A549 (cell line): ENCODE data around the gene PYGM. TPM values are rescaled to one million over a fixed set of nuclear protein-coding genes. Genes with fewer than 3 reads are reported as not detected.

Experiments
- ATAC-seq, 2 experiments: fragments of 200-7000 bp in 1 of 2; fragments of >200 bp in 1 of 2; cut with Nextera tagmentation in 1 of 2; cut with Tn5 transposase in 1 of 2; 3 replicates each; pipeline versions ENCODE4 v1.8.0 to v1.9.1; 2018 to 2020; ENCODE audit warnings: mild to moderate bottlenecking in 1 of 2, moderate library complexity in 1 of 2
- CTCF ChIA-PET: fragments of 300-600 bp; sonication (Branson Sonifier 250); formaldehyde crosslinking; extraction: SDS; loops from one replicate; lab custom pipeline; 2021; ENCODE audit warnings: antibody characterized with exemption, inconsistent platforms; lab: Yijun Ruan, JAX
- POLR2A ChIA-PET: fragments of 350-600 bp; formaldehyde crosslinking; extraction: SDS; loops from one replicate; lab custom pipeline; 2021; ENCODE audit warnings: antibody characterized with exemption, inconsistent platforms; lab: Yijun Ruan, JAX
- DNase-seq, 2 experiments: peaks; one replicate each; pipeline versions ENCODE4 v3.0.0 to v3.0.0-alpha.2; 2011 to 2016; ENCODE audit warnings: low read depth in 1 of 2, low spot score in 1 of 2
- FAIRE-seq: peaks from 2 replicates; lab custom pipeline; 2011; peaks lifted over from hg19 to GRCh38; lab: Jason Lieb, UNC
- H3K27ac ChIP-seq, 2 experiments: fragments of >200 bp; sonication (Bioruptor Twin); formaldehyde crosslinking; 3 replicates each; pipeline ENCODE4 v1.5.1; 2016 to 2017
- H3K4me1 ChIP-seq: fragments of >200 bp; sonication (Bioruptor Twin); formaldehyde crosslinking; 3 replicates; pipeline ENCODE4 v1.6.1; 2016
- H3K4me2 ChIP-seq: fragments of >200 bp; sonication (Bioruptor Twin); formaldehyde crosslinking; 3 replicates; pipeline ENCODE4 v1.6.1; 2016
- H3K4me3 ChIP-seq: fragments of >200 bp; sonication (Bioruptor Twin); formaldehyde crosslinking; 3 replicates; pipeline ENCODE4 v1.5.1; 2016
- H3K9me3 ChIP-seq: fragments of >200 bp; sonication (Bioruptor Twin); formaldehyde crosslinking; 3 replicates; pipeline ENCODE4 v1.6.1; 2016
- BHLHE40 ChIP-seq: IDR thresholded peaks from 2 replicates; pipeline ENCODE4 v1.6.1; 2012; ENCODE audit warnings: low read depth, low read length, inconsistent platforms
- CBX2 ChIP-seq: fragments of 200-600 bp; sonication (generic); IDR thresholded peaks from 2 replicates; pipeline ENCODE4 v1.6.1; 2016; ENCODE audit warnings: low read depth, mild to moderate bottlenecking, borderline replicate concordance
- CBX8 ChIP-seq: fragments of 200-600 bp; sonication (generic); IDR thresholded peaks from 2 replicates; pipeline ENCODE4 v1.6.1; 2016
- CHD2 ChIP-seq: fragments of 150-350 bp; IDR thresholded peaks from 2 replicates; pipeline ENCODE4 v1.6.1; 2014; ENCODE audit warnings: low read length; ENCODE audit not compliant: partially characterized antibody
- CHD4 ChIP-seq: fragments of 200-600 bp; sonication (generic); IDR thresholded peaks from 2 replicates; pipeline ENCODE4 v1.6.1; 2016; ENCODE audit warnings: antibody characterized with exemption, mild to moderate bottlenecking, borderline replicate concordance
- FOSB ChIP-seq: fragments of 250-450 bp; sonication (Bioruptor Pico); IDR thresholded peaks from 2 replicates; pipeline ENCODE4 v1.5.0; 2020; ENCODE audit warnings: mild to moderate bottlenecking, moderate library complexity
- FOSL2 ChIP-seq, 2 experiments: fragments of 450-650 bp in 1 of 2; fragments of >200 bp in 1 of 2; sonication (Bioruptor Twin) in 1 of 2; formaldehyde crosslinking; IDR thresholded peaks; 2 replicates each; pipeline versions ENCODE4 v1.5.0 to v1.6.1; 2016 to 2020; ENCODE audit warnings: mild to moderate bottlenecking in 1 of 2, moderate library complexity in 1 of 2
- FOXS1 ChIP-seq: fragments of 250-450 bp; sonication (Bioruptor Pico); IDR thresholded peaks from 2 replicates; pipeline ENCODE4 v1.5.0; 2020; ENCODE audit warnings: mild to moderate bottlenecking, moderate library complexity
- HOXB13 ChIP-seq: fragments of 250-450 bp; sonication (Bioruptor Pico); IDR thresholded peaks from 2 replicates; pipeline ENCODE4 v1.5.0; 2020; ENCODE audit warnings: low read depth, mild to moderate bottlenecking, moderate library complexity
- HOXB5 ChIP-seq: fragments of 250-450 bp; sonication (Bioruptor Pico); IDR thresholded peaks from 2 replicates; pipeline ENCODE4 v1.5.0; 2020; ENCODE audit warnings: mild to moderate bottlenecking, moderate library complexity
- JUN ChIP-seq, 2 experiments: fragments of >200 bp; sonication (Bioruptor Twin); formaldehyde crosslinking; IDR thresholded peaks; 2 replicates in 1 of 2; 3 replicates in 1 of 2; pipeline ENCODE4 v1.6.1; 2016 to 2017
- KDM5A ChIP-seq: fragments of 200-600 bp; sonication (generic); IDR thresholded peaks from 2 replicates; pipeline ENCODE4 v1.6.1; 2016; ENCODE audit warnings: antibody characterized with exemption, mild to moderate bottlenecking
- MAFK ChIP-seq: fragments of 450-650 bp; IDR thresholded peaks from 2 replicates; pipeline ENCODE4 v1.6.1; 2014; ENCODE audit not compliant: partially characterized antibody
- MAZ ChIP-seq: fragments of 150-350 bp; IDR thresholded peaks from 2 replicates; pipeline ENCODE4 v1.6.1; 2014; ENCODE audit warnings: antibody characterized with exemption, low read depth, low read length, borderline replicate concordance
- NFE2L2 ChIP-seq: fragments of 150-350 bp; conservative IDR thresholded peaks from 2 replicates; pipeline ENCODE4 v1.6.1; 2014; ENCODE audit warnings: low read length
- NR3C1 ChIP-seq: fragments of >200 bp; sonication (Bioruptor Twin); formaldehyde crosslinking; IDR thresholded peaks from 3 replicates; pipeline ENCODE4 v1.6.1; 2017
- POLR2A ChIP-seq: IDR thresholded peaks from 2 replicates; pipeline ENCODE4 v1.6.1; 2012; ENCODE audit warnings: mild to moderate bottlenecking, low read length
- RARB ChIP-seq: fragments of 250-450 bp; sonication (Bioruptor Pico); IDR thresholded peaks from 2 replicates; pipeline ENCODE4 v1.8.0; 2021; ENCODE audit warnings: mild to moderate bottlenecking, moderate library complexity
- RFX5 ChIP-seq: fragments of 450-650 bp; IDR thresholded peaks from 2 replicates; pipeline ENCODE4 v1.7.1; 2014; ENCODE audit warnings: antibody characterized with exemption, mild to moderate bottlenecking, moderate library complexity
- TFCP2L1 ChIP-seq: fragments of 250-450 bp; sonication (Bioruptor Pico); IDR thresholded peaks from 2 replicates; pipeline ENCODE4 v1.5.0; 2021; ENCODE audit warnings: mild to moderate bottlenecking
- ZSCAN20 ChIP-seq: fragments of 250-450 bp; sonication (Bioruptor Pico); IDR thresholded peaks from 2 replicates; pipeline ENCODE4 v1.8.0; 2022; ENCODE audit warnings: mild to moderate bottlenecking, moderate library complexity
- WGBS: methylation state at CpG from one replicate; pipeline ENCODE4 v1.1.6; 2017; ENCODE audit errors: missing lambda C conversion rate; 5-methylcytosine and 5-hydroxymethylcytosine counted together
- polyA plus RNA-seq, 4 experiments: library from polyadenylated mRNA; depleted of rRNA in 3 of 4; stranded (reverse); fragments of >200 nt; fragmentation: RNase III in 1 of 4; extraction: RNeasy Plus Mini Kit Qiagen cat#74134 plus additional on column Dnase treatment in 1 of 4; gene quantifications; 2 replicates in 3 of 4; 3 replicates in 1 of 4; pipeline ENCODE4 v1.2.3, GENCODE V29; 2011 to 2017
- TF ChIP-seq, protein P1 (sequence below): fragments of 450-650 bp; IDR thresholded peaks from 2 replicates; pipeline ENCODE4 v1.6.1; 2014; ENCODE audit warnings: antibody characterized with exemption
- TF ChIP-seq, protein P2 (sequence below): fragments of >200 bp; sonication (Bioruptor Twin); formaldehyde crosslinking; IDR thresholded peaks from 3 replicates; pipeline ENCODE4 v1.5.1; 2016
- TF ChIP-seq, protein P3 (sequence below): fragments of >200 bp; sonication (Bioruptor Twin); formaldehyde crosslinking; IDR thresholded peaks from 2 replicates; pipeline ENCODE4 v1.6.1; 2016
- TF ChIP-seq, protein P4 (sequence below): IDR thresholded peaks from 2 replicates; pipeline ENCODE4 v1.6.1; 2012
- TF ChIP-seq, protein P5 (sequence below): fragments of 250-450 bp; sonication (Bioruptor Pico); IDR thresholded peaks from 2 replicates; pipeline ENCODE4 v1.5.0; 2020; ENCODE audit warnings: low read depth, mild to moderate bottlenecking, moderate library complexity

Gene PYGM
- polyA plus RNA-seq, 2 of the 4 experiments (the other 2 are of a cell fraction): 0.22 to 0.23 TPM

DNA sequence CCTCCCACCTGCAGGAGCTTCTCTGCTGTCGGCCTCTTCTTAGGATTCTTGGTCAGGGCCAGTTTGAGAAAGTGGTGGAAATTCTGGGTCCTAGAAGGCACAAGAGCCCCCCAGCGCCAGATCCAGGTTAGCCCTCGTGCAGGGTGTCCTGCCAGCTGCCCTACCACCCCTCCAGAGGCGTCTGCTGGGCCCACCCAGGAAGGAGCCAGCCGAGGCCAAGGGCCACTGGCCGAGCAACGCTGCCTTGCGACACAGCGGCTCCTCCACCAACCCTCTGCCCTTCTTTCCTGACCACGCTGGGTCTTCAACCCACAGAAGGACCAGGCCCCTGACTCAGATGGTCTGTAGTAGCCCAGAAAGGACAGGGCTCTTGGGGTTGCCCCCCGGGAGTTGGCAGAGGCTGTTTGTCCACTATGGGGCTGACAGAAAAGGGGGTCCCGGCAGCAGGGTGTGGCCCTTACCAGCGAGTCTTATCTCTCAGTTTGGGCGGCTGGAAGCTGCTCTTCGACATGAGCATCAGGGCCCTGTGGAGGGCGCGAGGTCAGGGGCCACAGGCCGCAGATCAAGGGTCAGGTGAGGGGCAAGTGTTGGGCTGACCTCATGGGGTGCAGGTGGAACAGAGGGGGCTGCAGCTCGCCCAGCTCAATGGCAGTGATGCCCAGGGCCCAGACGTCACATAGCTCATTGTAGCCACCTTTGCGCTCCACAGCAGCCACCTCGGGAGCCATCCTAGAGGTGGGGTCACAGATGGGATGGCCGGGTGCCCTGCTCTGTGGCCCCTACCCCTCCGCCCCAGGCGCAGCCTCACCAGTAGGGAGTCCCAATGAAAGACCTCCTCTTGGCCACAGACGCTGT is 40.8 kb upstream of the PYGM start:
- DNase-seq: no peak
- TF ChIP-seq, protein P1, sequence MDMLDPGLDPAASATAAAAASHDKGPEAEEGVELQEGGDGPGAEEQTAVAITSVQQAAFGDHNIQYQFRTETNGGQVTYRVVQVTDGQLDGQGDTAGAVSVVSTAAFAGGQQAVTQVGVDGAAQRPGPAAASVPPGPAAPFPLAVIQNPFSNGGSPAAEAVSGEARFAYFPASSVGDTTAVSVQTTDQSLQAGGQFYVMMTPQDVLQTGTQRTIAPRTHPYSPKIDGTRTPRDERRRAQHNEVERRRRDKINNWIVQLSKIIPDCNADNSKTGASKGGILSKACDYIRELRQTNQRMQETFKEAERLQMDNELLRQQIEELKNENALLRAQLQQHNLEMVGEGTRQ: no peak
- TF ChIP-seq TFCP2L1 (CRISPR knock-in tag) (no peak), BHLHE40 (no peak), RFX5 (no peak), FOSB (CRISPR knock-in tag) (no peak), POLR2A (no peak), HOXB5 (CRISPR knock-in tag) (no peak), NR3C1 (no peak), MAZ (no peak), RARB (CRISPR knock-in tag) (no peak), NFE2L2 (no peak), CHD4 (no peak), CHD2 (no peak), JUN (IDR thresholded peaks at IDR 0.05) (no peak), ZSCAN20 (CRISPR knock-in tag) (no peak), CBX8 (no peak)
- TF ChIP-seq, protein P2, sequence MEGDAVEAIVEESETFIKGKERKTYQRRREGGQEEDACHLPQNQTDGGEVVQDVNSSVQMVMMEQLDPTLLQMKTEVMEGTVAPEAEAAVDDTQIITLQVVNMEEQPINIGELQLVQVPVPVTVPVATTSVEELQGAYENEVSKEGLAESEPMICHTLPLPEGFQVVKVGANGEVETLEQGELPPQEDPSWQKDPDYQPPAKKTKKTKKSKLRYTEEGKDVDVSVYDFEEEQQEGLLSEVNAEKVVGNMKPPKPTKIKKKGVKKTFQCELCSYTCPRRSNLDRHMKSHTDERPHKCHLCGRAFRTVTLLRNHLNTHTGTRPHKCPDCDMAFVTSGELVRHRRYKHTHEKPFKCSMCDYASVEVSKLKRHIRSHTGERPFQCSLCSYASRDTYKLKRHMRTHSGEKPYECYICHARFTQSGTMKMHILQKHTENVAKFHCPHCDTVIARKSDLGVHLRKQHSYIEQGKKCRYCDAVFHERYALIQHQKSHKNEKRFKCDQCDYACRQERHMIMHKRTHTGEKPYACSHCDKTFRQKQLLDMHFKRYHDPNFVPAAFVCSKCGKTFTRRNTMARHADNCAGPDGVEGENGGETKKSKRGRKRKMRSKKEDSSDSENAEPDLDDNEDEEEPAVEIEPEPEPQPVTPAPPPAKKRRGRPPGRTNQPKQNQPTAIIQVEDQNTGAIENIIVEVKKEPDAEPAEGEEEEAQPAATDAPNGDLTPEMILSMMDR: no peak
- TF ChIP-seq, protein P3, sequence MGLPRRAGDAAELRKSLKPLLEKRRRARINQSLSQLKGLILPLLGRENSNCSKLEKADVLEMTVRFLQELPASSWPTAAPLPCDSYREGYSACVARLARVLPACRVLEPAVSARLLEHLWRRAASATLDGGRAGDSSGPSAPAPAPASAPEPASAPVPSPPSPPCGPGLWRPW: no peak
- TF ChIP-seq, protein P4, sequence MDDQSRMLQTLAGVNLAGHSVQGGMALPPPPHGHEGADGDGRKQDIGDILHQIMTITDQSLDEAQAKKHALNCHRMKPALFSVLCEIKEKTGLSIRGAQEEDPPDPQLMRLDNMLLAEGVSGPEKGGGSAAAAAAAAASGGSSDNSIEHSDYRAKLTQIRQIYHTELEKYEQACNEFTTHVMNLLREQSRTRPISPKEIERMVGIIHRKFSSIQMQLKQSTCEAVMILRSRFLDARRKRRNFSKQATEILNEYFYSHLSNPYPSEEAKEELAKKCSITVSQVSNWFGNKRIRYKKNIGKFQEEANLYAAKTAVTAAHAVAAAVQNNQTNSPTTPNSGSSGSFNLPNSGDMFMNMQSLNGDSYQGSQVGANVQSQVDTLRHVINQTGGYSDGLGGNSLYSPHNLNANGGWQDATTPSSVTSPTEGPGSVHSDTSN: no peak
- TF ChIP-seq, protein P5, sequence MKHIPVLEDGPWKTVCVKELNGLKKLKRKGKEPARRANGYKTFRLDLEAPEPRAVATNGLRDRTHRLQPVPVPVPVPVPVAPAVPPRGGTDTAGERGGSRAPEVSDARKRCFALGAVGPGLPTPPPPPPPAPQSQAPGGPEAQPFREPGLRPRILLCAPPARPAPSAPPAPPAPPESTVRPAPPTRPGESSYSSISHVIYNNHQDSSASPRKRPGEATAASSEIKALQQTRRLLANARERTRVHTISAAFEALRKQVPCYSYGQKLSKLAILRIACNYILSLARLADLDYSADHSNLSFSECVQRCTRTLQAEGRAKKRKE (CRISPR knock-in tag): no peak

DNA sequence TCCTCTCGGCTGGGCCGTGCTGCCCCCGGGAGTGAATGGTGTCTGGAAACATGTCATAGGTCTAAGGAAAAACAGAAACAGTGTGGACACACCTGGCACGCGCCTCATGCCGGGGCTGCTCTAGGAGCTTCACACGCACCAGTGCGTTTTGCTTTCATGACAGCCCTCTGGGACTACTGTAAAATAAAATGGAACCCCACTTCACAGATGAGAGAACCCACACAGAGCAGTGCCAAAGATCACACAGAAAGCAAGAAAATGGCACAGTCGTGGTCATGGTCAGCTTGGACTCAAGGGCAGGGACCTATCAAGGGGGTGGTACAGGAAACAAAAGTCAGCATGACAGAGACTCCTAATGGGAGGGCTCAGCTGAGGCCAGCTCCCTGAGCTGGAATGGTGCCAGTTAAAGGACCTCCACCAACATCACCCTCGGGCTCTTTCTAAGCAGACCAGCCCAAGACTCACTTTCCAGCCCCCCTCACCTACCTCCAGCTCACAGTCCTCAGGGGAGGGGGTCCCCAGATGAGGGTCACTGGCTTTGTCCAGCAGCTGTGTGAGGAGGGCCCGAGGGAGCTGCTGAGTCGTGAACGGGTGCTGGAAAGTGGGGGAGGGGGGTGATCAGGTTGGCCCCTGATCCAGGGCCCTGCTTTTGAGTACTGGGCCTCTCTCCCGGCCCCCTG is 40.0 kb upstream of the PYGM start:
- no peaks in the 10 kb centered on the region for H3K9me3 ChIP-seq
- no peak overlapping the region for H3K4me3 ChIP-seq
- peaks cover 23% of the 10 kb centered on the region for H3K4me1 ChIP-seq
- no peak for ATAC-seq
- H3K4me2 ChIP-seq: no peak overlapping the region
- CTCF ChIA-PET: interaction anchor here (0.6 to 7.8 kb wide), 9 partner anchors 12 to 312 kb away, joined by 3 to 79 read pairs (median 4); partner anchors contain the start of genes ARL2, CDC42BPG and TM7SF2
- POLR2A ChIA-PET: no interaction called here
- DNase-seq: peak in 1 of 2 experiments; percentile 39
- H3K27ac ChIP-seq: peak overlapping the region in 1 of 2 experiments; percentile 26; a peak in 2 of 6 replicates
- FAIRE-seq: no peak
- WGBS: 80% methylated on average over 12 of the region's 14 CpGs
- TF ChIP-seq CBX2 (no peak), NFE2L2 (no peak), FOXS1 (no peak), KDM5A (no peak), NR3C1 (no peak), RFX5 (no peak), FOSL2 (IDR thresholded peaks at IDR 0.05) (no peak), FOSL2 (CRISPR knock-in tag; IDR thresholded peaks at IDR 0.05) (no peak), HOXB13 (CRISPR knock-in tag) (no peak), MAFK (no peak), FOSB (CRISPR knock-in tag) (no peak)
- TF ChIP-seq, all 56 proteins: peak for 0

More for the DNA sequence above, 40.8 kb upstream of the PYGM start:
- no peak for FAIRE-seq
- Histone ChIP-seq H3K4me1 (peaks cover 23% of the 10 kb centered on the region), H3K4me2 (no peak overlapping the region), H3K27ac (peak overlapping the region in 1 of 2 experiments; percentile 26; a peak in 2 of 6 replicates), H3K4me3 (no peak overlapping the region), H3K9me3 (no peaks in the 10 kb centered on the region)
- POLR2A ChIA-PET: interaction anchor here (2.7 kb wide), 1 partner anchor 22 kb away, joined by 11 read pairs; the partner anchor contains the start of gene SF1
- WGBS: 86% methylated on average over 19 of the region's 26 CpGs
- no peak for ATAC-seq
- CTCF ChIA-PET: interaction anchor here (1.0 to 7.8 kb wide), 7 partner anchors 13 to 312 kb away, joined by 3 to 79 read pairs (median 5); partner anchors contain the start of genes ARL2, CDC42BPG and TM7SF2
